ENCODE data around the gene NUDT1.

DNA sequence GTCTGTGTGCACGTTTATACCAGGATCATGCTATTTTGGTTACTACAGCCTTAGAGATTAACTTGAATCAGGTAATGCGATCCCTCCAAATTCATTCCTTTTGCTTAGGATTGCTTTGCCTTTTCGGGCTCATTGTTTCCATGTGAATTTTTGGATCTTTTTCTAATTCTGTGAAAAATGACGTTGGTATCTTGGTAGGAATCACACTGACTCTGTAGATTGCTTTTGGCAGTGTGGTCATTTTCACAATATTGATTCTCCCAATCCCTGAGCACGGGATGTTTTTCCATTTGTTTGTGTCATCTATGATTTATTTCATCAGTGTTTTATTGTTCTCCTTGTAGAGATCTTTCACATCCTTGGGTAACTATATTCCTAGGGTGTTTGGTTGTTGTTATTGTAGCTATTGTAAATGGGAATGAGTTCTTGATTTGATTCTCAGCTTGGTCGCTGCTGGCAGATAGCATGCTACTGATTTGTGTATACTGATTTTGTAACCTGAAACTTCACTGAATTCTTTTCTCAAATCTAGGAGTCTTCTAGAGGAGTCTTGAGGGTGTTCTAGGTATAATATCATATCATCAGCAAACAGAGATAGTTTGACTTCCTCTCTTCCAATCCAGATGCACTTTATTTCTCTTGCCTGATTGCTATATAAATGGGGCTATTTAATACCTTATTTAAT, 54.1 kb downstream of the NUDT1 start:
- TF ChIP-seq POLR2A (IDR thresholded peaks at IDR 0.05; ENCODE audit: low read length): no peak
- no peak for TF ChIP-seq GATA1 (IDR thresholded peaks at IDR 0.05; ENCODE audit: low read depth, low read length)
